Stomach (tissue), 4 donors: Measurements from ENCODE around the gene SSBP4.

Experiments
- CTCF ChIP-seq, 7 experiments: fragments of 450-650 bp in 4 of 7; fragments of 200-600 bp in 3 of 7; sonication (generic) in 3 of 7; IDR thresholded peaks; one replicate each; pipeline ENCODE4 v1.5.1; 2016 to 2019; ENCODE audit warnings: antibody characterized with exemption in 7 of 7, control low read depth in 2 of 7, mild to moderate bottlenecking in 1 of 7
- EP300 ChIP-seq: sonication (generic); formaldehyde crosslinking; IDR thresholded peaks from one replicate; pipeline ENCODE4 v1.6.1; 2017; ENCODE audit warnings: antibody characterized with exemption
- POLR2A ChIP-seq, 4 donors: fragments of 450-650 bp; IDR thresholded peaks; one replicate each; pipeline ENCODE4 v1.6.1; 2016; ENCODE audit warnings: antibody characterized with exemption in 4 of 4, control low read depth in 2 of 4, mild to moderate bottlenecking in 1 of 4, moderate library complexity in 1 of 4
- POLR2AphosphoS5 ChIP-seq, 3 donors: sonication (generic); formaldehyde crosslinking; IDR thresholded peaks; one replicate each; pipeline ENCODE4 v1.6.1; 2016; ENCODE audit warnings: antibody characterized with exemption in 3 of 3

GRCh38 chr19:18460900-18461299 lies 41.7 kb downstream of the SSBP4 start:
- no peak for TF ChIP-seq POLR2AphosphoS5 (IDR thresholded peaks at IDR 0.05)
- TF ChIP-seq CTCF (IDR thresholded peaks at IDR 0.05) = no peak
- TF ChIP-seq POLR2A (IDR thresholded peaks at IDR 0.05) = no peak
- no peak for TF ChIP-seq EP300
